Measurements from ENCODE around the gene SERPINB13. TPM values are rescaled to one million over a fixed set of nuclear protein-coding genes. Genes with fewer than 3 reads are reported as not detected.

The SERPINB13 gene
- total RNA-seq, 5 donors from 2014 or later (not counting 1 experiment from before 2014, with no cell fraction given), result not detected

GRCh38 chr18:63579616-63580015 lies 7.5 kb upstream of the SERPINB13 start:
- ChIA-PET POLR2A (no interaction called here), CTCF (no interaction called here)
- DNase-seq, result no peak
- no peaks in the 10 kb centered on the region for H3K36me3 Mint-ChIP-seq
- no peak for ATAC-seq (replicated peaks in 1 of 4)
- Histone ChIP-seq H3K36me3 (ENCODE audit: control insufficient read depth in 2 of 2, extremely low read depth in 1 of 2, insufficient read depth in 1 of 2, low read length in 1 of 2) (no peaks in the 10 kb centered on the region), H3K4me3 (ENCODE audit: control insufficient read depth in 1 of 2, extremely low read depth in 1 of 2, low read length in 1 of 2) (no peak overlapping the region), H3K27me3 (replicated peaks in 1 of 2; ENCODE audit: control insufficient read depth in 2 of 2, extremely low read depth in 1 of 2, insufficient read depth in 2 of 2, low read length in 1 of 2) (no peaks in the 10 kb centered on the region), H3K4me1 (ENCODE audit: control insufficient read depth in 1 of 2, extremely low read depth in 1 of 2, insufficient read depth in 2 of 2, low read length in 2 of 2) (no peaks in the 10 kb centered on the region), H3K27ac (ENCODE audit: low read length) (no peak overlapping the region), H3K9me3 (no peaks in the 10 kb centered on the region)
- no peak overlapping the region for H3K4me3 Mint-ChIP-seq
- H3K27ac Mint-ChIP-seq, result no peak overlapping the region
- H3K4me1 Mint-ChIP-seq, result no peaks in the 10 kb centered on the region
- H3K27me3 Mint-ChIP-seq, result peaks cover 8 to 15% of the 10 kb centered on the region in 2 donors
- no peaks in the 10 kb centered on the region for H3K9me3 Mint-ChIP-seq
- WGBS (ENCODE audit: insufficient coverage), result no CpG with 5 or more reads among the region's 2 CpGs

GRCh38 chr18:63585988-63586387 lies 1.2 kb upstream of the SERPINB13 start:
- peaks cover 6 to 15% of the 10 kb centered on the region in 2 donors for H3K27me3 Mint-ChIP-seq
- no peak overlapping the region for H3K27ac Mint-ChIP-seq
- ATAC-seq (replicated peaks in 1 of 4), result no peak
- CTCF ChIA-PET, result no interaction called here
- POLR2A ChIA-PET, result no interaction called here
- Histone ChIP-seq H3K36me3 (ENCODE audit: control insufficient read depth in 2 of 2, extremely low read depth in 1 of 2, insufficient read depth in 1 of 2, low read length in 1 of 2) (no peaks in the 10 kb centered on the region), H3K4me3 (ENCODE audit: control insufficient read depth in 1 of 2, extremely low read depth in 1 of 2, low read length in 1 of 2) (no peak overlapping the region), H3K27me3 (replicated peaks in 1 of 2; ENCODE audit: control insufficient read depth in 2 of 2, extremely low read depth in 1 of 2, insufficient read depth in 2 of 2, low read length in 1 of 2) (peaks cover 0 to 8% of the 10 kb centered on the region in 2 experiments), H3K9me3 (no peaks in the 10 kb centered on the region), H3K27ac (ENCODE audit: low read length) (no peak overlapping the region), H3K4me1 (ENCODE audit: control insufficient read depth in 1 of 2, extremely low read depth in 1 of 2, insufficient read depth in 2 of 2, low read length in 2 of 2) (no peaks in the 10 kb centered on the region)
- H3K36me3 Mint-ChIP-seq, result no peaks in the 10 kb centered on the region
- DNase-seq, result no peak
- no peaks in the 10 kb centered on the region for H3K4me1 Mint-ChIP-seq
- no peaks in the 10 kb centered on the region for H3K9me3 Mint-ChIP-seq
- no peak overlapping the region for H3K4me3 Mint-ChIP-seq
- WGBS (ENCODE audit: insufficient coverage), result 94% methylated on average over 3 of the region's 4 CpGs

DNA sequence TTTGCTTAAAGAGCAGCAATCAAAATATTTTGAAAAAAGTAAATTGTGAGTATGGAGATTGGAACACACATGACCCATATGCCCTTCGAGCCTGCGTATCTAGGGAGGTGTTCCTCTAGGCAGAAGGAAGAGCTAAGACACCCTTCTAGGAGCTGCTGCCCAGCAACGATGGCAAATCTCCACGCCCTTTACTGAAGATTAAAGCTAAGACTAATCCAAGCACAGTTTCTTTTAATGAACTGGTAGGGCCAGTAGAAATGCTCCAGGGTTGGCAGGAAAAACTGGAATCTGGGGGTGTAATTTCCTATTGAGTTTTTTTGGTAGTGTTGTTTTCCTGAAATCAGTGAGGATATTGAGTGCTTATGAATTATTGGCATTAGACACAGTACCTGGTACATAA lies 712 bp upstream of the SERPINB13 start:
- H3K4me1 ChIP-seq (ENCODE audit: control insufficient read depth in 1 of 2, extremely low read depth in 1 of 2, insufficient read depth in 2 of 2, low read length in 2 of 2), result no peaks in the 10 kb centered on the region
- no peaks in the 10 kb centered on the region for H3K36me3 ChIP-seq (ENCODE audit: control insufficient read depth in 2 of 2, extremely low read depth in 1 of 2, insufficient read depth in 1 of 2, low read length in 1 of 2)
- Mint-ChIP-seq H3K27me3 (peaks cover 3 to 16% of the 10 kb centered on the region in 2 donors), H3K4me1 (no peaks in the 10 kb centered on the region), H3K9me3 (no peaks in the 10 kb centered on the region), H3K36me3 (no peaks in the 10 kb centered on the region), H3K27ac (no peak overlapping the region), H3K4me3 (no peak overlapping the region)
- no peaks in the 10 kb centered on the region for H3K9me3 ChIP-seq
- DNase-seq (no peak), ATAC-seq (replicated peaks in 1 of 4) (no peak)
- POLR2A ChIA-PET, result no interaction called here
- H3K4me3 ChIP-seq (ENCODE audit: control insufficient read depth in 1 of 2, extremely low read depth in 1 of 2, low read length in 1 of 2), result no peak overlapping the region
- H3K27ac ChIP-seq (ENCODE audit: low read length), result no peak overlapping the region
- CTCF ChIA-PET, result no interaction called here
- 75% methylated on average over 2 of the region's 4 CpGs for WGBS (ENCODE audit: insufficient coverage)
- H3K27me3 ChIP-seq (replicated peaks in 1 of 2; ENCODE audit: control insufficient read depth in 2 of 2, extremely low read depth in 1 of 2, insufficient read depth in 2 of 2, low read length in 1 of 2), result peaks cover 0 to 8% of the 10 kb centered on the region in 2 experiments

DNA sequence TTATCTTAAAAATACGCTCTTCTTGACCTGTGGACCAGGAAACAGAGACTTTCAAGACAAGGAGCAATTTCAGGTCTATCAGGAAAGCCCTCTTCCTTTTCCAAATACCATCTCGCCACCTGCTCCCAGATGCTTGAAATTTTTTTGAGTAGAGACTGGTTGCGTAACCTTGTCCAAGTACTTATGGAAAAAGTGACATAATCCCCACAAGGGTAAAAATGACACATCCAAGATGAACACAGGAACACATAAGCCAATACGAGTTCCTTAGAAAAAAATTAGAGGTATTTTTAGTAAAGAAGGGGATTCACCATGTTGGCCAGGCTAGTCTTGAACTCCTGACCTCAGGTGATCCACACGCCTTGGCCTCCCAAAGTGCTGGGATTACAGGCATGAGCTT lies 1.8 kb downstream of the SERPINB13 start:
- POLR2A ChIA-PET, result no interaction called here
- no peak overlapping the region for H3K27ac ChIP-seq (ENCODE audit: low read length)

GRCh38 chr18:63590373-63590772 lies 3.2 kb downstream of the SERPINB13 start:
- H3K27me3 Mint-ChIP-seq, result peaks cover 6 to 11% of the 10 kb centered on the region in 2 donors
- DNase-seq, result no peak
- no peak overlapping the region for H3K4me3 Mint-ChIP-seq
- H3K9me3 Mint-ChIP-seq, result no peaks in the 10 kb centered on the region
- no peak overlapping the region for H3K4me3 ChIP-seq (ENCODE audit: control insufficient read depth in 1 of 2, extremely low read depth in 1 of 2, low read length in 1 of 2)
- POLR2A ChIA-PET, result no interaction called here
- no peaks in the 10 kb centered on the region for H3K36me3 Mint-ChIP-seq
- no peaks in the 10 kb centered on the region for H3K36me3 ChIP-seq (ENCODE audit: control insufficient read depth in 2 of 2, extremely low read depth in 1 of 2, insufficient read depth in 1 of 2, low read length in 1 of 2)
- no peak for ATAC-seq (replicated peaks in 1 of 4)
- H3K4me1 Mint-ChIP-seq, result no peaks in the 10 kb centered on the region
- CTCF ChIA-PET, result no interaction called here
- WGBS (ENCODE audit: insufficient coverage), result 86% methylated on average over 1 of the region's 2 CpGs
- no peak overlapping the region for H3K27ac Mint-ChIP-seq
- no peaks in the 10 kb centered on the region for H3K9me3 ChIP-seq
- H3K27ac ChIP-seq (ENCODE audit: low read length), result no peak overlapping the region
- peaks cover 0 to 2% of the 10 kb centered on the region in 2 experiments for H3K27me3 ChIP-seq (replicated peaks in 1 of 2; ENCODE audit: control insufficient read depth in 2 of 2, extremely low read depth in 1 of 2, insufficient read depth in 2 of 2, low read length in 1 of 2)
- no peaks in the 10 kb centered on the region for H3K4me1 ChIP-seq (ENCODE audit: control insufficient read depth in 1 of 2, extremely low read depth in 1 of 2, insufficient read depth in 2 of 2, low read length in 2 of 2)

More for the DNA sequence above, 1.8 kb downstream of the SERPINB13 start:
- no peaks in the 10 kb centered on the region for H3K4me1 Mint-ChIP-seq
- ATAC-seq (replicated peaks in 1 of 4) (no peak), DNase-seq (no peak)
- no peaks in the 10 kb centered on the region for H3K4me1 ChIP-seq (ENCODE audit: control insufficient read depth in 1 of 2, extremely low read depth in 1 of 2, insufficient read depth in 2 of 2, low read length in 2 of 2)
- H3K4me3 Mint-ChIP-seq, result no peak overlapping the region
- no peak overlapping the region for H3K4me3 ChIP-seq (ENCODE audit: control insufficient read depth in 1 of 2, extremely low read depth in 1 of 2, low read length in 1 of 2)
- no peak overlapping the region for H3K27ac Mint-ChIP-seq
- H3K36me3 ChIP-seq (ENCODE audit: control insufficient read depth in 2 of 2, extremely low read depth in 1 of 2, insufficient read depth in 1 of 2, low read length in 1 of 2), result no peaks in the 10 kb centered on the region
- CTCF ChIA-PET, result interaction anchor here in 1 of 2 donors (0.6 kb wide), 1 partner anchor 11 kb away, joined by 3 read pairs; no protein-coding TSS in a partner anchor
- H3K27me3 Mint-ChIP-seq, result peaks cover 6 to 15% of the 10 kb centered on the region in 2 donors
- H3K9me3 Mint-ChIP-seq, result no peaks in the 10 kb centered on the region
- peaks cover 0 to 8% of the 10 kb centered on the region in 2 experiments for H3K27me3 ChIP-seq (replicated peaks in 1 of 2; ENCODE audit: control insufficient read depth in 2 of 2, extremely low read depth in 1 of 2, insufficient read depth in 2 of 2, low read length in 1 of 2)
- 82% methylated on average over 2 of the region's 5 CpGs for WGBS (ENCODE audit: insufficient coverage)
- H3K36me3 Mint-ChIP-seq, result no peaks in the 10 kb centered on the region
- H3K9me3 ChIP-seq, result no peaks in the 10 kb centered on the region

DNA sequence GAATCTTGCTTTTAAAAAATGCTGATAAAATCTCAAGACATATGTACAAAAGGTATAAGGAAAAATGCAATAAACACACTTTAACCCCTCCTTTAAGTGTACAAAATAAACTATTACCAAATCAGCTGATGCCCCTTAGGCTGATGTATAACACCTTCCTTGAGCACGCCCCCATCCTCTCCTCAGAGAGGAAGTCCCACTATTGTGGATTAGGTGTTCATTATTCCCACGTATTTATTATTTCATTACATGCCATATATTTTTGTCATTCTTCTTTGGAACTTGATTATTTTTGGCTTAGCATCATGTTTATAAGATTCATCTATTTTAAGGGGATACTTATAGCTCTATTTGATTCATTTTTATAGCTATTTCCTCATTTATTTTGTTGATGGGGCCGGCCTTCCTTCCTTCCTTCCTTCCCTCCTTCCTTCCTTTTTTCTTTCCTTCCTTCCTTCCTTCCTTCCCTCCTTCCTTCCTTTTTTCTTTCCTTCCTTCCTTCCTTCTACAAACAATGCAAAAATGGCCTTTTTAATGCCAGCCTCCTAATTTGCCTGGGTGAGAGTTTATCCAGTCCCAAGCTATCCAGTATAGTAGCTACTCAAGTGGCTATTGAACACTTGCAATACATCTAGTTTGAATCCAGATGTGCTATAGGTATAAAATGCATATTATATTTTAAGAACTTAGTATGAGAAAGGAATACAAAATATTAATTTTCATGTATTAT lies 4.0 kb downstream of the SERPINB13 start:
- WGBS (ENCODE audit: insufficient coverage), result no CpG with 5 or more reads among the region's 3 CpGs
- Mint-ChIP-seq H3K4me1 (no peaks in the 10 kb centered on the region), H3K4me3 (no peak overlapping the region), H3K9me3 (no peaks in the 10 kb centered on the region), H3K27ac (no peak overlapping the region), H3K36me3 (no peaks in the 10 kb centered on the region), H3K27me3 (peaks cover 4 to 6% of the 10 kb centered on the region in 2 donors)
- no peak overlapping the region for H3K27ac ChIP-seq (ENCODE audit: low read length)
- POLR2A ChIA-PET, result no interaction called here
- H3K36me3 ChIP-seq (ENCODE audit: control insufficient read depth in 2 of 2, extremely low read depth in 1 of 2, insufficient read depth in 1 of 2, low read length in 1 of 2), result no peaks in the 10 kb centered on the region
- CTCF ChIA-PET, result interaction anchor here in 1 of 2 donors (0.6 kb wide), 1 partner anchor 34 kb away, joined by 3 read pairs; no protein-coding TSS in a partner anchor
- no peaks in the 10 kb centered on the region for H3K9me3 ChIP-seq
- no peak overlapping the region for H3K4me3 ChIP-seq (ENCODE audit: control insufficient read depth in 1 of 2, extremely low read depth in 1 of 2, low read length in 1 of 2)
- H3K4me1 ChIP-seq (ENCODE audit: control insufficient read depth in 1 of 2, extremely low read depth in 1 of 2, insufficient read depth in 2 of 2, low read length in 2 of 2), result no peaks in the 10 kb centered on the region
- H3K27me3 ChIP-seq (replicated peaks in 1 of 2; ENCODE audit: control insufficient read depth in 2 of 2, extremely low read depth in 1 of 2, insufficient read depth in 2 of 2, low read length in 1 of 2), result no peaks in the 10 kb centered on the region
- ATAC-seq (replicated peaks in 1 of 4) (no peak), DNase-seq (no peak)

Measured in T-cell (primary cell).